ENCODE measurements around the gene SLC9A8. TPM values are rescaled to one million over a fixed set of nuclear protein-coding genes. Genes with fewer than 3 reads are reported as not detected.
A peak's percentile ranks its signal among the peaks of the same experiment; 100 is the strongest.
"Not testable (repeated sequence)": the region's sequence is repeated elsewhere in the genome, so short reads cannot be mapped to it uniquely, and the experiment has no call there.

The SLC9A8 gene
- total RNA-seq, 1 donor from 2014 or later, result 4.1 TPM

DNA sequence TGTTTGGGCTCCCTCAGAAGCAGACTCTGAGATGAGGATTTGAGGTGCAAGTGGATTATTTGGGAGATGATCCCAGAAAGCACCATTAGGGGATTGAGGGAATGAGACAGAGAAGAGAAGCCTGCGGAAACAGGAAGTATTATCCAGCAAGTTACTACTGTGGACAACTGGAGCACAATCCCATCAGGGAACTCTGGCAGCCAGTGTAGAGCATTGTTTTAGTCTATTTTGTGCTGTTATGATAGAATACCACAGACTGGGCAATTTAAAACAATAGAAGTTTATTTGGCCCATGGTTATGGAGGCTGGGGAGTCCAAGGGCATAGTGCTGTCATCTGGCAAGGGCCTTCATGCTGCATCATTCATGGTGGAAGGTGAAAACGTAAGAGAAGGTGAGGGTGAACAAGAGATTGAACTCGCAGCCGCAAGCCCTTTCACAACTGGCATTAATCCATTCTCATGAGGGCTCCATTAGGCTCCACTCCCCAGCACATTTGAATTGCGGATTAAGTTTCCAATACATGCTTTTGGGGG lies 43.5 kb upstream of the SLC9A8 start:
- no peak overlapping the region for H3K27ac Mint-ChIP-seq
- TF ChIP-seq EZH2 (IDR thresholded peaks at IDR 0.05), result no peak
- TF ChIP-seq EZH2phosphoT487 (IDR thresholded peaks at IDR 0.05), result no peak
- TF ChIP-seq, protein P1, sequence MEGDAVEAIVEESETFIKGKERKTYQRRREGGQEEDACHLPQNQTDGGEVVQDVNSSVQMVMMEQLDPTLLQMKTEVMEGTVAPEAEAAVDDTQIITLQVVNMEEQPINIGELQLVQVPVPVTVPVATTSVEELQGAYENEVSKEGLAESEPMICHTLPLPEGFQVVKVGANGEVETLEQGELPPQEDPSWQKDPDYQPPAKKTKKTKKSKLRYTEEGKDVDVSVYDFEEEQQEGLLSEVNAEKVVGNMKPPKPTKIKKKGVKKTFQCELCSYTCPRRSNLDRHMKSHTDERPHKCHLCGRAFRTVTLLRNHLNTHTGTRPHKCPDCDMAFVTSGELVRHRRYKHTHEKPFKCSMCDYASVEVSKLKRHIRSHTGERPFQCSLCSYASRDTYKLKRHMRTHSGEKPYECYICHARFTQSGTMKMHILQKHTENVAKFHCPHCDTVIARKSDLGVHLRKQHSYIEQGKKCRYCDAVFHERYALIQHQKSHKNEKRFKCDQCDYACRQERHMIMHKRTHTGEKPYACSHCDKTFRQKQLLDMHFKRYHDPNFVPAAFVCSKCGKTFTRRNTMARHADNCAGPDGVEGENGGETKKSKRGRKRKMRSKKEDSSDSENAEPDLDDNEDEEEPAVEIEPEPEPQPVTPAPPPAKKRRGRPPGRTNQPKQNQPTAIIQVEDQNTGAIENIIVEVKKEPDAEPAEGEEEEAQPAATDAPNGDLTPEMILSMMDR (IDR thresholded peaks at IDR 0.05), result no peak
- H3K27me3 Mint-ChIP-seq (ENCODE audit: insufficient read depth, low read depth), result peaks cover 2% of the 10 kb centered on the region
- DNase-seq (ENCODE audit: low spot score), result no peak
- no peaks in the 10 kb centered on the region for H3K27me3 ChIP-seq
- no peaks in the 10 kb centered on the region for H3K36me3 ChIP-seq
- no peak overlapping the region for H3K9ac ChIP-seq
- H3K9me3 Mint-ChIP-seq, result peaks cover 3% of the 10 kb centered on the region
- peaks cover 15% of the 10 kb centered on the region for H3F3A ChIP-seq (ENCODE audit: low read depth)
- H4K20me1 ChIP-seq (ENCODE audit: low read depth), result no peaks in the 10 kb centered on the region
- no peak overlapping the region for H3K4me2 ChIP-seq
- H3K4me1 ChIP-seq, result peaks cover 24% of the 10 kb centered on the region
- H3K4me3 ChIP-seq, result no peak overlapping the region
- H3K4me1 Mint-ChIP-seq, result peaks cover 32% of the 10 kb centered on the region
- H3K4me3 Mint-ChIP-seq, result peak overlapping the region; percentile 6
- no peaks in the 10 kb centered on the region for H3K36me3 Mint-ChIP-seq
- H3K27ac ChIP-seq, result no peak overlapping the region
- H3K79me2 ChIP-seq (ENCODE audit: low read depth), result no peaks in the 10 kb centered on the region
- no peak overlapping the region for H2AFZ ChIP-seq (replicated peaks)
- no peaks in the 10 kb centered on the region for H3K9me3 ChIP-seq (ENCODE audit: low read depth)

GRCh38 chr20:49770634-49771033 lies 42.0 kb upstream of the SLC9A8 start:
- H3K9me3 Mint-ChIP-seq, result peaks cover 3% of the 10 kb centered on the region
- no peak overlapping the region for H3K9ac ChIP-seq
- H3K4me2 ChIP-seq, result no peak overlapping the region
- H3F3A ChIP-seq (ENCODE audit: low read depth), result peaks cover 14% of the 10 kb centered on the region
- H3K36me3 ChIP-seq, result no peaks in the 10 kb centered on the region
- peaks cover 18% of the 10 kb centered on the region for H3K4me1 ChIP-seq
- H2AFZ ChIP-seq (replicated peaks), result no peak overlapping the region
- DNase-seq (ENCODE audit: low spot score), result no peak
- H3K27ac ChIP-seq, result no peak overlapping the region
- TF ChIP-seq, protein P1 (IDR thresholded peaks at IDR 0.05), result no peak
- no peak for TF ChIP-seq EZH2phosphoT487 (IDR thresholded peaks at IDR 0.05)
- TF ChIP-seq EZH2 (IDR thresholded peaks at IDR 0.05), result no peak
- peaks cover 34% of the 10 kb centered on the region for H3K4me1 Mint-ChIP-seq
- H3K4me3 ChIP-seq, result no peak overlapping the region
- H3K27me3 ChIP-seq, result no peaks in the 10 kb centered on the region
- no peaks in the 10 kb centered on the region for H4K20me1 ChIP-seq (ENCODE audit: low read depth)
- no peaks in the 10 kb centered on the region for H3K9me3 ChIP-seq (ENCODE audit: low read depth)
- no peaks in the 10 kb centered on the region for H3K36me3 Mint-ChIP-seq
- H3K79me2 ChIP-seq (ENCODE audit: low read depth), result no peaks in the 10 kb centered on the region
- no peak overlapping the region for H3K27ac Mint-ChIP-seq
- peaks cover 2% of the 10 kb centered on the region for H3K27me3 Mint-ChIP-seq (ENCODE audit: insufficient read depth, low read depth)
- no peak overlapping the region for H3K4me3 Mint-ChIP-seq

GRCh38 chr20:49774213-49774612 lies 38.4 kb upstream of the SLC9A8 start:
- H3K4me2 ChIP-seq; H4K20me1 ChIP-seq (ENCODE audit: low read depth); H3K4me1 ChIP-seq; H3K36me3 Mint-ChIP-seq; H3K9ac ChIP-seq; H3K27ac ChIP-seq; H3K36me3 ChIP-seq; H3K4me3 Mint-ChIP-seq; H2AFZ ChIP-seq (replicated peaks); H3K27me3 Mint-ChIP-seq (ENCODE audit: insufficient read depth, low read depth); H3F3A ChIP-seq (ENCODE audit: low read depth); H3K9me3 Mint-ChIP-seq; H3K27ac Mint-ChIP-seq; H3K79me2 ChIP-seq (ENCODE audit: low read depth); H3K9me3 ChIP-seq (ENCODE audit: low read depth); H3K27me3 ChIP-seq; H3K4me3 ChIP-seq; DNase-seq (ENCODE audit: low spot score): not testable (repeated sequence)
- peaks cover 39% of the 10 kb centered on the region for H3K4me1 Mint-ChIP-seq

GRCh38 chr20:49775229-49775693 lies 37.4 kb upstream of the SLC9A8 start:
- Mint-ChIP-seq H3K27me3 (ENCODE audit: insufficient read depth, low read depth) (peaks cover 10% of the 10 kb centered on the region), H3K27ac (no peak overlapping the region), H3K9me3 (no peaks in the 10 kb centered on the region), H3K4me1 (peaks cover 39% of the 10 kb centered on the region), H3K4me3 (no peak overlapping the region), H3K36me3 (no peaks in the 10 kb centered on the region)
- Histone ChIP-seq H3K9ac (no peak overlapping the region), H3K4me2 (no peak overlapping the region), H3K36me3 (no peaks in the 10 kb centered on the region), H3K4me1 (peaks cover 5% of the 10 kb centered on the region), H3K79me2 (ENCODE audit: low read depth) (no peaks in the 10 kb centered on the region), H3K9me3 (ENCODE audit: low read depth) (no peaks in the 10 kb centered on the region), H3K27me3 (no peaks in the 10 kb centered on the region), H2AFZ (replicated peaks) (no peak overlapping the region), H3K4me3 (no peak overlapping the region), H3K27ac (no peak overlapping the region), H3F3A (ENCODE audit: low read depth) (peaks cover 6% of the 10 kb centered on the region), H4K20me1 (ENCODE audit: low read depth) (no peaks in the 10 kb centered on the region)
- DNase-seq (ENCODE audit: low spot score), result peak; percentile 19
- TF ChIP-seq EZH2 (IDR thresholded peaks at IDR 0.05), result no peak
- TF ChIP-seq EZH2phosphoT487 (IDR thresholded peaks at IDR 0.05), result no peak
- TF ChIP-seq, protein P1 (IDR thresholded peaks at IDR 0.05), result no peak
